PC-3 (cell line): ENCODE results near the gene BATF. TPM values are rescaled to one million over a fixed set of nuclear protein-coding genes. Genes with fewer than 3 reads are reported as not detected.

Source experiments
- ATAC-seq: fragments of 200-7000 bp; cut with Tn5 transposase; 2 replicates; pipeline ENCODE4 v1.9.1; 2020; ENCODE audit warnings: mild to moderate bottlenecking, moderate library complexity
- BruUV-seq: library from RNA; stranded (reverse); fragments of 400-500 nt; replicated peaks from 2 replicates; lab custom pipeline; 2021; lab: Mats Ljungman, UMichigan
- CTCF ChIA-PET: fragments of 300-600 bp; sonication (Branson Sonifier 250); formaldehyde crosslinking; loops from one replicate; lab custom pipeline; 2022; ENCODE audit warnings: antibody characterized with exemption; lab: Charles Lee
- POLR2A ChIA-PET: fragments of 300-600 bp; sonication (Branson Sonifier 250); formaldehyde crosslinking; loops from one replicate; lab custom pipeline; 2022; ENCODE audit warnings: antibody characterized with exemption; ENCODE audit not compliant: unreplicated experiment; lab: Charles Lee
- DNase-seq: peaks from one replicate; pipeline ENCODE4 v3.0.0-alpha.2; 2015
- H2AFZ ChIP-seq: fragments of 300-600 bp; sonication (generic); 2 replicates; pipeline ENCODE4 v1.6.0; 2016; ENCODE audit warnings: antibody characterized with exemption, low read length
- H3F3A ChIP-seq: fragments of 300-600 bp; sonication (generic); one replicate; pipeline ENCODE4 v1.6.0; 2017; ENCODE audit warnings: antibody characterized with exemption, low read length, control low read depth, mild to moderate bottlenecking; ENCODE audit not compliant: unreplicated experiment
- H3K27ac ChIP-seq: fragments of 300-600 bp; sonication (generic); 2 replicates; pipeline ENCODE4 v1.5.1; 2016; ENCODE audit warnings: mild to moderate bottlenecking, low read length
- H3K27me3 ChIP-seq: fragments of 300-600 bp; sonication (generic); 2 replicates; pipeline ENCODE4 v1.6.1; 2016; ENCODE audit warnings: low read length, mixed read lengths
- H3K36me3 ChIP-seq: fragments of 300-600 bp; sonication (generic); 2 replicates; pipeline ENCODE4 v1.6.1; 2016; ENCODE audit warnings: low read depth, mixed run types, low read length, mixed read lengths
- H3K4me1 ChIP-seq: fragments of 300-600 bp; sonication (generic); 2 replicates; pipeline ENCODE4 v1.5.1; 2016; ENCODE audit warnings: low read length; ENCODE audit not compliant: insufficient read depth
- H3K4me2 ChIP-seq: fragments of 300-600 bp; sonication (generic); 2 replicates; pipeline ENCODE4 v1.6.0; 2016; ENCODE audit warnings: low read length
- H3K4me3 ChIP-seq: fragments of 300-600 bp; sonication (generic); 2 replicates; pipeline ENCODE4 v1.5.1; 2016; ENCODE audit warnings: mild to moderate bottlenecking, low read length, mixed read lengths
- H3K79me2 ChIP-seq: fragments of 300-600 bp; sonication (generic); 2 replicates; pipeline ENCODE4 v1.6.1; 2017; ENCODE audit warnings: low read length, mixed read lengths
- H3K9ac ChIP-seq: fragments of 300-600 bp; sonication (generic); 2 replicates; pipeline ENCODE4 v1.6.0; 2016; ENCODE audit warnings: mild to moderate bottlenecking, low read length
- H3K9me2 ChIP-seq: fragments of 300-600 bp; sonication (generic); replicated peaks from 2 replicates; pipeline ENCODE4 v1.6.1; 2016; ENCODE audit warnings: mixed run types, low read length, mixed read lengths
- H3K9me3 ChIP-seq: fragments of 300-600 bp; sonication (generic); 2 replicates; pipeline ENCODE4 v1.6.1; 2016; ENCODE audit warnings: low read length, mixed read lengths
- H4K20me1 ChIP-seq: fragments of 300-600 bp; sonication (generic); 2 replicates; pipeline ENCODE4 v1.6.1; 2016; ENCODE audit warnings: low read length, mixed read lengths
- EZH2 ChIP-seq: fragments of 300-600 bp; sonication (generic); IDR thresholded peaks from one replicate; pipeline ENCODE4 v1.6.1; 2017; ENCODE audit warnings: antibody characterized with exemption, mild to moderate bottlenecking, low read length; ENCODE audit not compliant: unreplicated experiment
- EZH2phosphoT487 ChIP-seq: fragments of 300-600 bp; sonication (generic); IDR thresholded peaks from 2 replicates; pipeline ENCODE4 v1.6.1; 2018; ENCODE audit warnings: mild to moderate bottlenecking, antibody characterized with exemption, low read length, borderline replicate concordance
- intact Hi-C: fragments of 100-400 bp; cut with micrococcal nuclease; formaldehyde crosslinking; loops from 2 replicates; pipeline ENCODE4 v1.9.0; 2023
- total RNA-seq: library from RNA; depleted of rRNA; stranded (reverse); fragments of >200 nt; gene quantifications from 2 replicates; pipeline ENCODE4 v1.2.3, GENCODE V29; 2014
- TF ChIP-seq, protein P1 (sequence below): fragments of 300-600 bp; sonication (generic); conservative IDR thresholded peaks from 2 replicates; pipeline ENCODE4 v1.5.1; 2017; ENCODE audit warnings: antibody characterized with exemption, low read depth, mild to moderate bottlenecking, low read length

Gene BATF
- total RNA-seq, 1 experiment from 2014 or later: not detected

DNA sequence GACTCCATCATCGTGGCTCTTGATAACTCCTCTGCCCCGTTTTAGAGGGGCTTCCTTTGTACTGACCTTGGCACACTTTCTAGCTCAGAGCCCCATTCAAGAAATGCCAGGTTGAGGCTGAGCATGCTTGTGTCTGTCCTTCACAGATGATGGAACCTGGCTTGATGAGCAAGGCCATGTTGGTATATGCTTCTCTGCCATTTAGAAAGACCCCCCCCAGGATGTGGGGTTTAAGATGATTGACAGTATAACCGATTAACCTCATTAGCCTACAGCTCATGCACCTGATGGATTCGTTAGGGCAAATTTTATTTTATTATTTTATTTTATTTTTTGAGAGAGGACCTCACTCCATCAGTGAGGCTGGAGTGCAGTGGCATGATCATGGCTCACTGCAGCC, 21.0 kb downstream of the BATF start:
- Histone ChIP-seq H3K4me3 (no peak overlapping the region), H3K4me1 (no peaks in the 10 kb centered on the region), H3K36me3 (no peaks in the 10 kb centered on the region), H3K79me2 (no peaks in the 10 kb centered on the region), H4K20me1 (no peaks in the 10 kb centered on the region), H3K9me2 (no peaks in the 10 kb centered on the region), H3F3A (no peaks in the 10 kb centered on the region), H3K9ac (no peak overlapping the region), H2AFZ (no peak overlapping the region), H3K9me3 (no peaks in the 10 kb centered on the region), H3K4me2 (no peak overlapping the region), H3K27me3 (no peaks in the 10 kb centered on the region), H3K27ac (no peak overlapping the region)
- TF ChIP-seq EZH2: no peak
- TF ChIP-seq, protein P1, sequence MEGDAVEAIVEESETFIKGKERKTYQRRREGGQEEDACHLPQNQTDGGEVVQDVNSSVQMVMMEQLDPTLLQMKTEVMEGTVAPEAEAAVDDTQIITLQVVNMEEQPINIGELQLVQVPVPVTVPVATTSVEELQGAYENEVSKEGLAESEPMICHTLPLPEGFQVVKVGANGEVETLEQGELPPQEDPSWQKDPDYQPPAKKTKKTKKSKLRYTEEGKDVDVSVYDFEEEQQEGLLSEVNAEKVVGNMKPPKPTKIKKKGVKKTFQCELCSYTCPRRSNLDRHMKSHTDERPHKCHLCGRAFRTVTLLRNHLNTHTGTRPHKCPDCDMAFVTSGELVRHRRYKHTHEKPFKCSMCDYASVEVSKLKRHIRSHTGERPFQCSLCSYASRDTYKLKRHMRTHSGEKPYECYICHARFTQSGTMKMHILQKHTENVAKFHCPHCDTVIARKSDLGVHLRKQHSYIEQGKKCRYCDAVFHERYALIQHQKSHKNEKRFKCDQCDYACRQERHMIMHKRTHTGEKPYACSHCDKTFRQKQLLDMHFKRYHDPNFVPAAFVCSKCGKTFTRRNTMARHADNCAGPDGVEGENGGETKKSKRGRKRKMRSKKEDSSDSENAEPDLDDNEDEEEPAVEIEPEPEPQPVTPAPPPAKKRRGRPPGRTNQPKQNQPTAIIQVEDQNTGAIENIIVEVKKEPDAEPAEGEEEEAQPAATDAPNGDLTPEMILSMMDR: no peak
- no peak for TF ChIP-seq EZH2phosphoT487
- ChIA-PET POLR2A (no interaction called here), CTCF (no interaction called here)
- ATAC-seq (no peak), DNase-seq (no peak)
- BruUV-seq: no TSS peak
- intact Hi-C loops: no loop called here

DNA sequence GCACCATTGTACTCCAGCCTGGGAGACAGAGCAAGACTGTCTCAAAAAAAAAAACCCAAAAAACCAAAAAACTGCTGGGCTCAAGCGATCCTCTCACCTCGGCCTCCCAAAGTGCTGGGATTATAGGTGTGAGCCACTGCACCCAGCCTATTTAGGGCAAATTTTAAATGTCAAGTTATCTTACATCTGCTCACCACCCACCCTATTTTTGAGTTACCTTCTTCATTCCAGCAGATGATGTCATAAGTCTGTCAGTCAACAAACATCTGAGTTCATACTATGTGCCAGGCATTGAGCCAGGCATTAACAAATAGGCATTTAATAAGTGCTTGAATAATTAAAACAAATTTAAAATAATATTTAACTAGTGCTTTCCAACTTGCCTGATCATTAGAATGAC, 21.5 kb downstream of the BATF start:
- Histone ChIP-seq H3K27ac (no peak overlapping the region), H4K20me1 (no peaks in the 10 kb centered on the region), H3K9me3 (no peaks in the 10 kb centered on the region), H3F3A (no peaks in the 10 kb centered on the region), H3K36me3 (no peaks in the 10 kb centered on the region), H3K79me2 (no peaks in the 10 kb centered on the region), H2AFZ (no peak overlapping the region), H3K9me2 (no peaks in the 10 kb centered on the region), H3K4me1 (no peaks in the 10 kb centered on the region), H3K4me3 (no peak overlapping the region), H3K9ac (no peak overlapping the region), H3K4me2 (no peak overlapping the region), H3K27me3 (no peaks in the 10 kb centered on the region)
- DNase-seq (no peak), ATAC-seq (no peak)
- CTCF ChIA-PET: no interaction called here
- POLR2A ChIA-PET: no interaction called here
- TF ChIP-seq EZH2 (no peak), EZH2phosphoT487 (no peak)
- TF ChIP-seq, protein P1: no peak
- no TSS peak for BruUV-seq
- intact Hi-C loops: no loop called here

DNA sequence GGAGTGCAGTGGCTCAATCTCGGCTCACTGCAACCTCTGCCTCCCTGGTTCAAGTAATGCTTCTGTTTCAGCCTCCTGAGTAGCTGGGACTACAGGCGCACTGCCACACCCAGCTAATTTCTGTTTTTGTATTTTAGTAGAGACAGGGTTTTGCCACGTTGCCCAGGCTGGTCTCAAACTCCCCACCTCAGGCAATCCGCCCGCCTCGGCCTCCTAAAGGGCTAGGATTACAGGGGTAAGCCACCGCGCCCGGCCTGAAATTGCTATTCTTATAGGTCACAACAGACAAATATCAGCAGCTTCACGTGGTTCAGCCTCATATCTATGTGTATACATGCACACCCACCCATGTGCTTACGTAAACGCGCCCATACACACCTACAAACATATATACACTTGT, 23.6 kb downstream of the BATF start:
- intact Hi-C loops: no loop called here
- Histone ChIP-seq H3K4me2 (no peak overlapping the region), H3K27ac (no peak overlapping the region), H3K9me3 (no peaks in the 10 kb centered on the region), H3K36me3 (no peaks in the 10 kb centered on the region), H3K27me3 (no peaks in the 10 kb centered on the region), H2AFZ (no peak overlapping the region), H3F3A (no peaks in the 10 kb centered on the region), H3K4me1 (no peaks in the 10 kb centered on the region), H3K9ac (no peak overlapping the region), H3K9me2 (no peaks in the 10 kb centered on the region), H4K20me1 (no peaks in the 10 kb centered on the region), H3K79me2 (no peaks in the 10 kb centered on the region), H3K4me3 (no peak overlapping the region)
- ATAC-seq: no peak
- no peak for TF ChIP-seq EZH2phosphoT487
- no peak for TF ChIP-seq EZH2
- TF ChIP-seq, protein P1: no peak
- DNase-seq: no peak
- ChIA-PET CTCF (no interaction called here), POLR2A (no interaction called here)
- no TSS peak for BruUV-seq
